ENCODE data around the gene SORBS2.

SORBS2 gene

DNA sequence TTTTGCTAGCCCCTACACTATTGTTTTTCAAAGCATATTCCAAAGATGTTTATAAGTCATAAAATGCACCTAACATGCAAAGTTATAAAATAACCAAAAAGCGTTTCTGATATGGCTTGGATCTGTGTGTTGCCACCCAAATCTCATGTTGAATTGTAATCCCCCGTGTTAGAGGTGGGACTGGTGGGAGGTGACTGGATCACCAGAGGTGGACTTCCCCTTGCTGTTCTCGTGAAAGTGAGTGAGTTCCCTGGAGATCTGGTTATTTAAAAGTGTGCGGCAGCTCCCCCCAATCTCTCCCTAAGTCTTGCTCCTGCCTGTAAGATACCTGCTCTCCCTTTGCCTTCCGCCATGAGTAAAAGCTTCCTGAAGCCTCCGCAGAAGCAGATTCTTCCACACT lies 22.8 kb upstream of the SORBS2 start:
- no CpG with 5 or more reads among the region's 6 CpGs for WGBS (ENCODE audit: extremely low coverage, insufficient coverage, insufficient read length)
- Histone ChIP-seq H3K79me1 (ENCODE audit: low read length) (peaks cover 16% of the 10 kb centered on the region), H3K36me3 (ENCODE audit: control insufficient read depth in 1 of 2, insufficient read depth in 2 of 2, low read length in 2 of 2) (no peaks in the 10 kb centered on the region), H3K4ac (ENCODE audit: low read depth, low read length) (no peak overlapping the region), H3K9me3 (ENCODE audit: insufficient read depth, low read depth, low read length) (no peaks in the 10 kb centered on the region), H3K4me2 (ENCODE audit: low read length) (no peak overlapping the region), H2BK12ac (ENCODE audit: low read length) (peak overlapping the region; percentile 61), H3K18ac (ENCODE audit: low read length) (no peak overlapping the region), H3K27ac (ENCODE audit: low read depth, low read length) (no peak overlapping the region), H3K4me3 (ENCODE audit: low read depth, low read length) (no peak overlapping the region), H2BK120ac (ENCODE audit: insufficient read depth, low read length, poor library complexity) (peak overlapping the region; percentile 75), H3K79me2 (ENCODE audit: control insufficient read depth, insufficient read depth, low read length, poor library complexity) (peaks cover 3% of the 10 kb centered on the region), H3K27me3 (ENCODE audit: insufficient read depth, low read length) (no peaks in the 10 kb centered on the region), H2AFZ (ENCODE audit: insufficient read depth, low read length, poor library complexity) (no peak overlapping the region), H4K91ac (ENCODE audit: low read depth, low read length) (no peak overlapping the region), H3K9ac (ENCODE audit: low read length) (no peak overlapping the region), H2BK5ac (ENCODE audit: low read depth, low read length, poor library complexity) (peak overlapping the region; percentile 55), H3K23ac (ENCODE audit: low read length) (no peak overlapping the region), H4K12ac (ENCODE audit: low read depth, low read length) (no peak overlapping the region), H2AK5ac (ENCODE audit: low read length) (peak overlapping the region; percentile 35), H3K4me1 (ENCODE audit: control insufficient read depth in 1 of 2, insufficient read depth in 2 of 2, low read length in 2 of 2) (peaks cover 11 to 15% of the 10 kb centered on the region in 2 experiments), H4K8ac (ENCODE audit: low read depth, low read length) (no peak overlapping the region), H3K14ac (ENCODE audit: low read length) (no peak overlapping the region)
- no peak for DNase-seq

DNA sequence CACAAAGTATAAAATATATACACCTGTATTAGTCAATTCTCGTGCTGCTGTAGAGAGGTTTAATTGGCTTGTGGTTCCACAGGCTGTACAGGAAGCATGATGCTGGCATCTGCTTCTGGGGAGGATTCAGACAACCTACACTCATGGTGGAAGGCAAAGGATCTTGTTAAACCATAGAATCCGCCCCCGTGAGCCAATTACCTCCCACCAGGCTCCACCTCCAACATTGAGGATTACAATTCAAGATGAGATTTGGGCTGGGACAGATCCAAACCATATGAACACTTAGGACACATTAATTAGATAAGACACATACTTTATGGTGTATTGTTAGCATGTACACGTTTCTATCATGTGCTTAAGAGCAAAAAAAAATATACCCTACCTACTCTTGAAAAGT lies 22.1 kb upstream of the SORBS2 start:
- Histone ChIP-seq H3K79me2 (ENCODE audit: control insufficient read depth, insufficient read depth, low read length, poor library complexity) (peaks cover 3% of the 10 kb centered on the region), H3K27me3 (ENCODE audit: insufficient read depth, low read length) (no peaks in the 10 kb centered on the region), H2BK120ac (ENCODE audit: insufficient read depth, low read length, poor library complexity) (no peak overlapping the region), H4K12ac (ENCODE audit: low read depth, low read length) (no peak overlapping the region), H4K91ac (ENCODE audit: low read depth, low read length) (no peak overlapping the region), H4K8ac (ENCODE audit: low read depth, low read length) (no peak overlapping the region), H3K9ac (ENCODE audit: low read length) (no peak overlapping the region), H3K4me2 (ENCODE audit: low read length) (no peak overlapping the region), H3K4me3 (ENCODE audit: low read depth, low read length) (no peak overlapping the region), H3K18ac (ENCODE audit: low read length) (no peak overlapping the region), H3K4ac (ENCODE audit: low read depth, low read length) (no peak overlapping the region), H2AFZ (ENCODE audit: insufficient read depth, low read length, poor library complexity) (no peak overlapping the region), H2BK5ac (ENCODE audit: low read depth, low read length, poor library complexity) (no peak overlapping the region), H3K14ac (ENCODE audit: low read length) (no peak overlapping the region), H3K36me3 (ENCODE audit: control insufficient read depth in 1 of 2, insufficient read depth in 2 of 2, low read length in 2 of 2) (no peaks in the 10 kb centered on the region), H3K9me3 (ENCODE audit: insufficient read depth, low read depth, low read length) (no peaks in the 10 kb centered on the region), H2BK12ac (ENCODE audit: low read length) (peak overlapping the region; percentile 61), H3K23ac (ENCODE audit: low read length) (no peak overlapping the region), H3K27ac (ENCODE audit: low read depth, low read length) (no peak overlapping the region), H2AK5ac (ENCODE audit: low read length) (no peak overlapping the region), H3K79me1 (ENCODE audit: low read length) (peaks cover 13% of the 10 kb centered on the region), H3K4me1 (ENCODE audit: control insufficient read depth in 1 of 2, insufficient read depth in 2 of 2, low read length in 2 of 2) (peaks cover 9 to 14% of the 10 kb centered on the region in 2 experiments)
- DNase-seq: no peak
- WGBS (ENCODE audit: extremely low coverage, insufficient coverage, insufficient read length): no CpG with 5 or more reads among the region's 4 CpGs

GRCh38 chr4:185833055-185833598 lies 21.1 kb upstream of the SORBS2 start:
- Histone ChIP-seq H2BK12ac (ENCODE audit: low read length) (no peak overlapping the region), H4K91ac (ENCODE audit: low read depth, low read length) (no peak overlapping the region), H3K79me1 (ENCODE audit: low read length) (peaks cover 6% of the 10 kb centered on the region), H3K4me2 (ENCODE audit: low read length) (no peak overlapping the region), H2BK120ac (ENCODE audit: insufficient read depth, low read length, poor library complexity) (no peak overlapping the region), H3K4me3 (ENCODE audit: low read depth, low read length) (no peak overlapping the region), H3K36me3 (ENCODE audit: control insufficient read depth in 1 of 2, insufficient read depth in 2 of 2, low read length in 2 of 2) (no peaks in the 10 kb centered on the region), H3K79me2 (ENCODE audit: control insufficient read depth, insufficient read depth, low read length, poor library complexity) (peaks cover under 1% of the 10 kb centered on the region), H3K9me3 (ENCODE audit: insufficient read depth, low read depth, low read length) (no peaks in the 10 kb centered on the region), H3K27me3 (ENCODE audit: insufficient read depth, low read length) (no peaks in the 10 kb centered on the region), H3K4me1 (ENCODE audit: control insufficient read depth in 1 of 2, insufficient read depth in 2 of 2, low read length in 2 of 2) (peaks cover 2 to 5% of the 10 kb centered on the region in 2 experiments), H3K14ac (ENCODE audit: low read length) (no peak overlapping the region), H3K27ac (ENCODE audit: low read depth, low read length) (no peak overlapping the region), H3K9ac (ENCODE audit: low read length) (no peak overlapping the region), H3K18ac (ENCODE audit: low read length) (no peak overlapping the region), H4K8ac (ENCODE audit: low read depth, low read length) (no peak overlapping the region), H3K4ac (ENCODE audit: low read depth, low read length) (no peak overlapping the region), H2AK5ac (ENCODE audit: low read length) (no peak overlapping the region), H4K12ac (ENCODE audit: low read depth, low read length) (no peak overlapping the region), H3K23ac (ENCODE audit: low read length) (no peak overlapping the region), H2AFZ (ENCODE audit: insufficient read depth, low read length, poor library complexity) (no peak overlapping the region), H2BK5ac (ENCODE audit: low read depth, low read length, poor library complexity) (no peak overlapping the region)
- DNase-seq: no peak

GRCh38 chr4:185831125-185831815 lies 19.3 kb upstream of the SORBS2 start:
- Histone ChIP-seq H4K8ac (ENCODE audit: low read depth, low read length) (no peak overlapping the region), H3K9me3 (ENCODE audit: insufficient read depth, low read depth, low read length) (no peaks in the 10 kb centered on the region), H3K36me3 (ENCODE audit: control insufficient read depth in 1 of 2, insufficient read depth in 2 of 2, low read length in 2 of 2) (no peaks in the 10 kb centered on the region), H3K4me3 (ENCODE audit: low read depth, low read length) (no peak overlapping the region), H3K4me1 (ENCODE audit: control insufficient read depth in 1 of 2, insufficient read depth in 2 of 2, low read length in 2 of 2) (peaks cover 0 to 3% of the 10 kb centered on the region in 2 experiments), H3K23ac (ENCODE audit: low read length) (no peak overlapping the region), H3K18ac (ENCODE audit: low read length) (no peak overlapping the region), H3K4me2 (ENCODE audit: low read length) (no peak overlapping the region), H3K79me1 (ENCODE audit: low read length) (peaks cover 3% of the 10 kb centered on the region), H3K79me2 (ENCODE audit: control insufficient read depth, insufficient read depth, low read length, poor library complexity) (no peaks in the 10 kb centered on the region), H2AK5ac (ENCODE audit: low read length) (no peak overlapping the region), H2BK5ac (ENCODE audit: low read depth, low read length, poor library complexity) (no peak overlapping the region), H4K91ac (ENCODE audit: low read depth, low read length) (no peak overlapping the region), H3K4ac (ENCODE audit: low read depth, low read length) (no peak overlapping the region), H2AFZ (ENCODE audit: insufficient read depth, low read length, poor library complexity) (no peak overlapping the region), H2BK120ac (ENCODE audit: insufficient read depth, low read length, poor library complexity) (no peak overlapping the region), H2BK12ac (ENCODE audit: low read length) (no peak overlapping the region), H4K12ac (ENCODE audit: low read depth, low read length) (no peak overlapping the region), H3K27ac (ENCODE audit: low read depth, low read length) (no peak overlapping the region), H3K9ac (ENCODE audit: low read length) (no peak overlapping the region), H3K27me3 (ENCODE audit: insufficient read depth, low read length) (no peaks in the 10 kb centered on the region), H3K14ac (ENCODE audit: low read length) (no peak overlapping the region)
- no CpG with 5 or more reads among the region's 5 CpGs for WGBS (ENCODE audit: extremely low coverage, insufficient coverage, insufficient read length)
- peak in 1 of 2 donors; percentile 33 for DNase-seq

All from trophoblast cell (in vitro differentiated cells and primary cell).